NOMO-1 treated with DMSO at 0.1 percent for 48 hours (cell line): ENCODE data around the gene CAPN10.
"Not testable (repeated sequence)": the region's sequence is repeated elsewhere in the genome, so short reads cannot be mapped to it uniquely, and the experiment has no call there.

Experiments
- DNase-seq: peaks from one replicate; lab custom pipeline; 2025; ENCODE audit not compliant: unreplicated experiment; lab: John Stamatoyannopoulos, UW

Gene CAPN10

DNA sequence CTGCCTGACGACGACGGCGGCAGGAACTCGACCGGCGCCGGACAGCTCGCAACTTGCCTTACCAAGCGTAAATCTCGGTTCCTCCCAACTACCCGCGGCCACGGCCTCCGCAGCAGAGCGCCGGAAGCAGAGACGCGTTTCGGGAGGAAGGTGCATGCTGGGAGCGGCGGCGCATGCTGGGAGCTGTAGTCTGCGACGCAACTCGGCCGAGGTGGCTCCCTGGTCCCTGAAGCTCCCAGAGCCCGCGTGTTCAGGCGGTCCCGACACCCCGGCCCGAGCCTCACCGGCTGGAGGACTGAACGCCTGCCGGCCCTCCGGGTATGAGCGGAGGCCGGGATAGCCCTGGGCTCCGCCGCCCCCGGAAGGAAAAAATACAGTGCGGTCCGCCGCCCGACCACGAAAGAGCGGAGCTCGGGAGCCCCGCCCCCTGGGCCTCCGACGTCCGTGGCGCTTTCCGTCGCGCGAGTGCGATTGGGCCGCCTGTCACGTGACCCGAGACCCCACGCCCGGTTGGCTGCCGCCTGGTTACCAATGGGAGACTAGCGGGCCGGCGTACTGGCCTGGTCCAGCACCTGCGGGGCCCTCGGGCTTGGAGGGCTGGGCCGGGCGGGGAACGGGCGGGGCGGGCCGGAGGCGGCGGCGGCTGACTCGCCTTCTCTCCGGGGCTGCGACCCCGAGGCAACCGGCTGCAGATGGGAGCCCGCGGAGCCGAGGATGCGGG lies at the start of gene CAPN10:
CAPN10 (plus strand) TSS at position 537 of the 721 bp plus-strand sequence; CDS start at position 715, 178 bp downstream.
- DNase-seq: peak; percentile 93

DNA sequence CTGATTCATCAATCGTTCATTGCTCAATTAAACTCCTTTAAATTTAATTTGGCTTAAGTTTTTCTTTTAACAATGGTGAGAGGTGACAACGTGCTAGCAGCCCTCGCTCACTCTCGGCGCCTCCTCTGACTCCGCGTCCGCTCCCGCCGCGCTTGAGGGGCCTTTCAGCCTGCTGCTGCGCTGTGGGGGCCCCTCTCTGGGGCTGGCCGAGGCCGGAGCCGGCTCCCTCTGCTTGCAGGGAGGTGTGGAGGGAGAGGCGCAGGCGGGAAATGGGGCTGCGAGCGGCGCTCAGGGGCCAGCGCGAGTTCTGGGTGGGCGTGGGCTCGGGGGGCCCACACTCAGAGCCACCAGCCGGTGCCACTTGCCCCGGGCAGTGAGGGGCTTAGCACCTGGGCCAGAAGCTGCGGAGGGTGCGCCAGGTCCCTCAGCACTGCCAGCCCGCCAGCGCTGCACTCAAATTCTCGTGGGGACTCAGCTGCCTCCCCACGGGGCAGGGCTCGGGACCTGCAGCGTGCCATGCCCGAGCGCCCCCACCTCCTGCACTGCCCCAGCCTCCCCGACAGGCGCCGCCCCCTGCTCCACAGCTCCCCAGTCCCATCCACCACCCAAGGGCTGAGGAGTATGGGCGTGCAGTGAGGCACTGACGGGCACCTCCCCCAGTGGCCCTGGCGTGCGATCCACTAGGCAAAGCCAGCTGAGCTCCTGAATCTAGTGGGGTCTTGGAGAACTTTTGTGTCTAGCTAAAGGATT lies 48.3 kb upstream of the CAPN10 start:
- no peak for DNase-seq

DNA sequence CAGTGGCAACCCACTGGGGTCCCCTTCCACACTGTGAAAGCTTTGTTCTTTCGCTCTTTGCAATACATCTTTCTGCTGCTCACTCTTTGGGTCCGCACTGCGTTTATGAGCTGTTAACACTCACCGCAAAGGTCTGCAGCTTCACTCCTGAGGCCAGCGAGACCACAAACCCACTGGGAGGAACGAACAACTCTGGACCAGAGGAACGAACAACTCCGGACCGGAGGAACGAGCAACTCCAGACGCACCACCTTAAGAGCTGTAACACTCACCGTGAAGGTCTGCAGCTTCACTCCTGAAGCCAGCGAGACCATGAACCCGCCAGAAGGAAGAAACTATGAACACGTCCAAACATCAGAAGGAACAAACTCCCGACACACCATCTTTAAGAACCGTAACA lies 47.4 kb upstream of the CAPN10 start:
- DNase-seq: not testable (repeated sequence)

DNA sequence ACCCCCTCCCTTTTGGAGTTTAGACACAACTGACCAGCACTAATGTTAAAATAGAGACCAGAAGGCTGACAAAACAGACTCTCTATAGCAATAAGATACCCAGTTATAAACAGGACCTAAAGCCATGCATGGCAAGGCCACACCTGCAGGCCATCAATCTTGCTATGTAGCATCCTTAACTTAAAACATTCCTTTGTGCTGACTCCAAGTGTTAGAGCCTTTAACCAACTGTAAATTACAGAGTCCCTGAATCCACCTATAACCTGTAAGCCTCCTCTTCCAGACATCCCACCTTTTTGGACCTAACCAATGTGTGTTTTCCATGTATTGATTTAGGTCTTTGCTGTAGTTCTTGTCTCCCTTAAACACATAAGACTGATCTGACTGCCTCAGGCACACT lies 46.6 kb upstream of the CAPN10 start:
- DNase-seq: no peak

DNA sequence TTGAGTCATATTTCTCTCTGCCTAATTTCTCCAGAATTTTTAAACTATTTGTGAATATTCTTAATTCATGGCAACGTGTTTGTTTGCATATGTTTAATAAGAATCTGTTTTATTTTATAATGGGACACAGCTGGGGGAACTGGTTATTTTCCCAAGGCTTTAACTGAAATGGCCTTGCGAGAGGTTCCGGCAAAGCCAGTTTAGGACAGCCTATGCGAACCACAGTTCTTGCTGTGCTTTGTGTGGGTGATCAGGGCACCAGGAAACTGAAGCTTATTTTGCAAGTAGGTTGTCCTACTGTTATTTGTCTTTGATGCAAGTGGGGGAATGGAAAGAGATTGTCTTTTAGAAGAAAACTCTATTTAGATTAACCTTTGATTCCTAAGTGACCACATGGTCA lies 35.2 kb upstream of the CAPN10 start:
- DNase-seq: no peak

DNA sequence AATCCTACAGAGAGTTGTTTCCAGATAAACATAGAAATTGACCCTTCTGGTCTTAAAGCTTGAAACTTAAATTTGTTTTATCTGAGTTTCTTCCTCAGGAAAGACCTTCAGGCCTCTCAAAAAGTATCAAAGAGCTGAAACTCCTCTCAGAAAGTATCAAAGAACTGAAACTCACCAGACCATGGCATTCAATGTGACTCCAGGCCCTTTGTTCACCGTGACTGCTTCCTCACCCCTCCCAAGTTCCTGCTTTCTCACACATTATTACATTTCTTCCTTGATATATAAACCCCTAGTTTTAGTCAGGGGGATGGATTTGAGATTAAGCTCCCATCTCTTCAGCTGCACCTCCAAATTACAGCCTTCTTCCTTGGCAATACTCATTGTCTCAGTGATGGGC lies 34.7 kb upstream of the CAPN10 start:
- no peak for DNase-seq

GRCh38 chr2:240553956-240554480 lies 32.5 kb upstream of the CAPN10 start:
- no peak for DNase-seq

GRCh38 chr2:240554767-240555493 lies 31.6 kb upstream of the CAPN10 start:
- DNase-seq: no peak

GRCh38 chr2:240555541-240556250 lies 30.8 kb upstream of the CAPN10 start:
- no peak for DNase-seq

GRCh38 chr2:240556553-240557100 lies 29.9 kb upstream of the CAPN10 start:
- peak; percentile 12 for DNase-seq

DNA sequence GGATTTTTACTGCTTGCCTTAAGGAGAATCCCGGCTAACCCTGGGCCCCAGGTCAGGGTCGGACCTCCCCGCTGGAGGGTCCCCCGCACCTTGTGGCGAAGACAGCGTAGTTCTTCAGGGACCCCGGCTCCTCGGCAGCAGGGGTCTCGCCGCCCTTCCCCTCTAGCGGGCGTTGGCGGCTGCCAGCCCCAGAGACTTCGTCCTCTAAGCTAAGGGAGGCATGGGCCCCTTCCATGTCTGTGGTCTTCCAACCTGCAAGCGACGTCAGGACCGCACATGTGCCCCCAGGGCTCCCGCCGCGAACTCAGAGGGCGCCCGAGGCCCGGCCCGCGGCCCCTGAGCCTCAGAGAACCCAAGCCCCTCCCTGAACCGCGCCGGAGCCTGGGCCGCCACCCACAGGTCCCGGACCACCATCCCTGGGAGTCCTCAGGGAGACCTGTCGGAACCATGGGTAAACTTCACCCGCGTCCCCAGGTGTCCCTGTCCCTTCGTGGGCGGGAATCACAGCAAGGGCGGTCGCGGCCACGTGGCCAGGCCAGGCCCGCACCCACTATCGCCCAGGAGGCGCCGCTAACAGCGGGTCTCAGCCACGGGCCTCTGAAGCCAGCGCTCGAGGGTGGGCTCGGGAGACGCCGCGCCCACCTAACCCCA lies 29.3 kb upstream of the CAPN10 start:
- no peak for DNase-seq

DNA sequence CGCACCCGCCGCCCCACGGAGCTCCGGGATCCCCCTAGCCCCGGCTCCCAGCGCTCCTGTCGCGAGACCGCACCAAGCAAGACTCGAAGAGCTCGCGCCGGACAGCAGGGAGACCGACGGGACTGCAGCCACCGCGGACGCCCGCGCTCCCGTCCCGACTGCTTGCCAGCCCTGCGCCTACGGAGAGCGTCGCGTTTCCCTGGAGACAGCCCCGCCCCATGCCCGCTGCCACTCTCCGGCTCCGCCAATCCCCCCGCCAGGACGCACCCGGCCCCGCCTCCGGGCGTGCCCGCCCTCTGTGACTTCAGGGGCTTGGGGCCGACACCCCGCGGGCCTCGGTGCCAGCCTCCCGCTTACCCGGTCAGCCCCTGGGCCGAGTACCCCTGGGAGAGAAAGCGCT lies 28.7 kb upstream of the CAPN10 start, which contains the start of gene ANKMY1:
ANKMY1 (minus strand) TSS at position 181 of the 400 bp plus-strand sequence. CDS start 653 bp downstream, outside the sequence.
- no peak for DNase-seq

DNA sequence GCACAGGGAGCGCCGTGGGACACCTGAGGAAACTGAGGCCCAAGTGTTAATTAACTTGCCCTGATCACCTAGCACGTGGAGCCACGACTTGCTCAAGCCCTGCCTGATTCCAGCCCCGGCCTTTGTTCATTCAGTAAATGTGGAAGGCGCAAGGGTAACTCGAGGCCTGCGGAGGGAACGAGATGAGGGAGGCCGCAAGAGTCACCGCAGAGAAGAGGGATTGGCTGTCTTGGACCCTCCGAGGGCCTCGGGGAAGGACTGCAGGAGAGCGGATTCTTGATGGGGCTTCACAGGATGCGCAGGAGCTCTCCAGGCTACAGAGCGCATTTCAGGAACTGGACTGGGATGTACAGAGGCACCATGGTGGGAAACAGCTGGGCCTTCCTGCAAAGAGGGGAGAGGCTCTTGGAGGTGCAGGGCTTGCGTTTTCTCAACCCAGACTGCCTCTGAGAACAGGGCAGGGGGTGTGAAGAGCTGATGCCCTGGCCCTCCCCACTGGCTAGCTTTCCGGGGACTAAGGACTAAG lies 28.2 kb upstream of the CAPN10 start:
- DNase-seq: no peak

GRCh38 chr2:240559286-240559685 lies 27.2 kb upstream of the CAPN10 start:
- DNase-seq: no peak

DNA sequence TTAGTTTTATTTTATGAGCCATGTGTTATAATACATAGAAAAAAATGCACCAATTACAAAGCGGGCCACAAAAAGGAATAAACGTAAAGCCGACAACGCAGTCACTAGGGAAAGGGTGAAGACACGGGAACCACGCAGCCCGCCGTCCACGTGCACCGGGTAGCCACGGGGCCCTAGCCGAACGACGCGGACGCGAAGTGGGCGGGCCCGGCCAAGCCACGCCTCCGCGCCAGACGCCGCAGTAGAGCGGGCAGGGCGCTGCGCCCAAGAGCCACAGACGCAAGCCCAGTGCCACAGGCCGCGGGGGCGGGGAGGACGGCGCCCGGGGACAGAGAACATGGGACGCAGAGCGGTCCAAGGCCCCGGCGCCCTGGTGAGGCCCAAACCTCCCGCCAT lies 26.5 kb upstream of the CAPN10 start, which contains the start of gene DUSP28:
DUSP28 (plus strand) TSS at position 274 of the 396 bp plus-strand sequence. CDS start 328 bp downstream, outside the sequence.
- peak; percentile 83 for DNase-seq

GRCh38 chr2:240560480-240561324 lies 25.8 kb upstream of the CAPN10 start:
- DNase-seq: peak; percentile 96

DNA sequence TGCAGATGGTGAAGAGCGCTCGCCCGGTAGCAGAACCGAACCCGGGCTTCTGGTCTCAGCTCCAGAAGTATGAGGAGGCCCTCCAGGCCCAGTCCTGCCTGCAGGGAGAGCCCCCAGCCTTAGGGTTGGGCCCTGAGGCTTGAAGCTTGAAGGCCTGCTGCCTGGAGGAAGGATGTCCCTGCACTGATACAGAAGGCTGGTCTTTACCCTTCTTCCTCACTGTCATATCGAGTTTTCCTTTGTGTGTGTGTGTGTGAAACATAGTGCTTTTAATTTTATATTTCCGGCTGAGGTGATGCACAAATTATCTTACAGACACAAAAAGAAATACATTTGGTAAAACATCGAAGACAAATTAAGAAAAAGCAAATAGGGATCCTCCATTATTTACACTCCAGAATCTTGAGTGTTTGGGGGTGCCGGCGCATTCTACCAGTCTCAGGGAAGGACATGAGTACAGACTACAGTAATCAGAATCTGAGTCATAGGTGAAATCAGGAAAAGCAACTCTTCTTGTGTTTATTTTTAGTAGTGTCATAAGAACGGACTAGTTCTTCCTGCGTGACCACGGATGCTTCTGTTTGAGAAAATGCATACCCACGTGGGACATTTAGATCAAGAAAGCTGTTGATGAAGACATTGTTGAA lies 25.1 kb upstream of the CAPN10 start:
- peak; percentile 74 for DNase-seq

GRCh38 chr2:240563231-240563630 lies 23.3 kb upstream of the CAPN10 start:
- not testable (repeated sequence) for DNase-seq
